HL-60 (cell line): ENCODE data around the gene PSMB7.

ENCODE experiments used
- DNase-seq, 2 experiments: peaks; one replicate each; pipeline ENCODE4 v3.0.0-alpha.2; 2010 to 2020; ENCODE audit warnings: low read depth in 1 of 2, low spot score in 1 of 2
- H3K27ac ChIP-seq: fragments of 250-450 bp; sonication (Bioruptor Pico); replicated peaks from 2 replicates; pipeline ENCODE4 v1.5.1; 2020; ENCODE audit warnings: mild to moderate bottlenecking, moderate library complexity
- H3K27me3 ChIP-seq: fragments of 250-450 bp; sonication (Bioruptor Pico); 2 replicates; pipeline ENCODE4 v1.5.1; 2021; ENCODE audit warnings: mild to moderate bottlenecking, moderate library complexity; ENCODE audit not compliant: insufficient read depth, poor library complexity, severe bottlenecking
- H3K4me3 ChIP-seq: replicated peaks from 2 replicates; pipeline ENCODE4 v1.5.1; 2011; ENCODE audit warnings: mild to moderate bottlenecking, control low read depth, low read length; ENCODE audit not compliant: insufficient read depth
- CTCF ChIP-seq: IDR thresholded peaks from one replicate; pipeline ENCODE4 v1.5.1; 2011; ENCODE audit warnings: low read length, control low read depth, inconsistent platforms; ENCODE audit not compliant: insufficient read depth
- GABPA ChIP-seq: IDR thresholded peaks from 2 replicates; pipeline ENCODE4 v1.6.1; 2012; ENCODE audit warnings: low read depth
- POLR2AphosphoS5 ChIP-seq: IDR thresholded peaks from 2 replicates; pipeline ENCODE4 v1.6.1; 2012; ENCODE audit warnings: low read depth
- REST ChIP-seq: IDR thresholded peaks from 2 replicates; pipeline ENCODE4 v1.6.1; 2012; ENCODE audit warnings: low read depth; ENCODE audit not compliant: insufficient replicate concordance
- SPI1 ChIP-seq: IDR thresholded peaks from 2 replicates; pipeline ENCODE4 v1.6.1; 2012; ENCODE audit warnings: low read depth, mild to moderate bottlenecking, borderline replicate concordance

Gene PSMB7

GRCh38 chr9:124342402-124342775, 72.9 kb downstream of the PSMB7 start:
- Histone ChIP-seq H3K27ac (peak overlapping the region; percentile 26), H3K4me3 (no peak overlapping the region), H3K27me3 (no peaks in the 10 kb centered on the region)
- DNase-seq: no peak
- TF ChIP-seq GABPA (no peak), POLR2AphosphoS5 (no peak)

GRCh38 chr9:124341455-124342170, 73.6 kb downstream of the PSMB7 start:
- H3K27me3 ChIP-seq: no peaks in the 10 kb centered on the region
- no peak overlapping the region for H3K4me3 ChIP-seq
- no peak for TF ChIP-seq POLR2AphosphoS5
- TF ChIP-seq GABPA: no peak
- no peak for TF ChIP-seq REST
- TF ChIP-seq CTCF: no peak
- no peak for TF ChIP-seq SPI1
- H3K27ac ChIP-seq: no peak overlapping the region
- no peak for DNase-seq

GRCh38 chr9:124340219-124341069, 74.8 kb downstream of the PSMB7 start:
- Histone ChIP-seq H3K4me3 (no peak overlapping the region), H3K27ac (no peak overlapping the region), H3K27me3 (no peaks in the 10 kb centered on the region)
- no peak for DNase-seq
- TF ChIP-seq CTCF: no peak
- TF ChIP-seq GABPA: no peak
- no peak for TF ChIP-seq POLR2AphosphoS5
- no peak for TF ChIP-seq REST
- TF ChIP-seq SPI1: no peak

GRCh38 chr9:124339603-124340146, 75.6 kb downstream of the PSMB7 start:
- no peak for DNase-seq
- no peak overlapping the region for H3K4me3 ChIP-seq
- H3K27ac ChIP-seq: no peak overlapping the region
- TF ChIP-seq GABPA: no peak
- no peak for TF ChIP-seq REST
- TF ChIP-seq CTCF: no peak
- no peak for TF ChIP-seq SPI1
- no peak for TF ChIP-seq POLR2AphosphoS5
- H3K27me3 ChIP-seq: no peaks in the 10 kb centered on the region
